Measurements from ENCODE around the gene PARP4.
"Not testable (repeated sequence)": the region's sequence is repeated elsewhere in the genome, so short reads cannot be mapped to it uniquely, and the experiment has no call there.

Gene PARP4

GRCh38 chr13:24489721-24490120 lies 22.9 kb downstream of the PARP4 start:
- DNase-seq (ENCODE audit: low read depth): no peak
- no peak overlapping the region for H3K4me3 ChIP-seq (ENCODE audit: low read depth, low read length)
- TF ChIP-seq, protein P1, sequence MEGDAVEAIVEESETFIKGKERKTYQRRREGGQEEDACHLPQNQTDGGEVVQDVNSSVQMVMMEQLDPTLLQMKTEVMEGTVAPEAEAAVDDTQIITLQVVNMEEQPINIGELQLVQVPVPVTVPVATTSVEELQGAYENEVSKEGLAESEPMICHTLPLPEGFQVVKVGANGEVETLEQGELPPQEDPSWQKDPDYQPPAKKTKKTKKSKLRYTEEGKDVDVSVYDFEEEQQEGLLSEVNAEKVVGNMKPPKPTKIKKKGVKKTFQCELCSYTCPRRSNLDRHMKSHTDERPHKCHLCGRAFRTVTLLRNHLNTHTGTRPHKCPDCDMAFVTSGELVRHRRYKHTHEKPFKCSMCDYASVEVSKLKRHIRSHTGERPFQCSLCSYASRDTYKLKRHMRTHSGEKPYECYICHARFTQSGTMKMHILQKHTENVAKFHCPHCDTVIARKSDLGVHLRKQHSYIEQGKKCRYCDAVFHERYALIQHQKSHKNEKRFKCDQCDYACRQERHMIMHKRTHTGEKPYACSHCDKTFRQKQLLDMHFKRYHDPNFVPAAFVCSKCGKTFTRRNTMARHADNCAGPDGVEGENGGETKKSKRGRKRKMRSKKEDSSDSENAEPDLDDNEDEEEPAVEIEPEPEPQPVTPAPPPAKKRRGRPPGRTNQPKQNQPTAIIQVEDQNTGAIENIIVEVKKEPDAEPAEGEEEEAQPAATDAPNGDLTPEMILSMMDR (IDR thresholded peaks at IDR 0.05; ENCODE audit: insufficient read depth, low read depth, low read length, missing control alignments): no peak

DNA sequence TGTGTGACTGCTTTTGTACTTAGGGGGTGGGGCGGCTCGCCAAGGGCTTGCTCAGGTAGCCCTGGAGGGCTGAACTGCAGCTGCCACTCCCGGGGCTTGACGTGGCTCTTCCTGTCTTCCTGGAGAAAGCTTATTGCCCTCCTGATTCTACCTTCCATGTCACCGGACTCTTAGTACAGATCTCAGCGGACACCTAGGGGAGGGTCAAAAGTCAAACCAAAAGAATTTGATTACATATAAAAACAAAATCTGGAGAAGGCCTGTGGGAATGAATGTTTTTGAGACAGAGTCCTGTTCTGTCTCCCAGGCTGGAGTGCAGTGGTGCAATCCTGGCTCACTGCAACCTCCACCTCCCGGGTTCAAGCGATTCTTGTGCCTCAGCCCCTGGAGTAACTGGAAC lies 24.5 kb downstream of the PARP4 start:
- not testable (repeated sequence) for H3K4me3 ChIP-seq (ENCODE audit: low read depth, low read length); DNase-seq (ENCODE audit: low read depth)

DNA sequence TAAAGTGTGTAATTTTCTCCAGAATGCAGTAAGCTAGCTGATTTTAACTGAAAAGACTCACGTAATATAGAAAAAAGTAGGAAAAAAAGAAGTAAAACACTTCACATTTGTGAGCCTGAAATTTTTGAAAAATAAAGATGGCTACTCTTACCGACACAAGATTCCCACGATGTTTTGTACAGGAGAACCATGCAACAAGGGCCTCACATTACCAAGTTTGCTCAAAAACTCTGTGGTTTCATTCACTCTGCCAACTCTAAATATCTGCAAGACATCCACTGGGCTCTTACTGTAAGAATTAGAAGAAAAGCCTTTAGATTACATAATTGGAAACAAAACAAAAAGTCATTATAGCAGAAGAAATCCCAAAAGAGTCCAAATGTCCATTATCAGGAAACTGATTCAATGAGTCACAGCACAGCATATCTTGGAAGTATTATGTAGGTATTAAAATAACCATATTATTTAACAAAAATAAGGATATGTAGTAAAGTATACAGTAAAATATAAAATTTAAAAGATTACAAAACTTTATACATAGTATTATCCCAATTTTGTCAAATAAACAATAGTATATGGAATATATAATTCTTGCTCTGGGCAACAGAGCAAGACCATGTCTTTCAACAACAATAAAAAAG lies 26.4 kb downstream of the PARP4 start:
- H3K4me3 ChIP-seq (ENCODE audit: low read depth, low read length); DNase-seq (ENCODE audit: low read depth): not testable (repeated sequence)

DNA sequence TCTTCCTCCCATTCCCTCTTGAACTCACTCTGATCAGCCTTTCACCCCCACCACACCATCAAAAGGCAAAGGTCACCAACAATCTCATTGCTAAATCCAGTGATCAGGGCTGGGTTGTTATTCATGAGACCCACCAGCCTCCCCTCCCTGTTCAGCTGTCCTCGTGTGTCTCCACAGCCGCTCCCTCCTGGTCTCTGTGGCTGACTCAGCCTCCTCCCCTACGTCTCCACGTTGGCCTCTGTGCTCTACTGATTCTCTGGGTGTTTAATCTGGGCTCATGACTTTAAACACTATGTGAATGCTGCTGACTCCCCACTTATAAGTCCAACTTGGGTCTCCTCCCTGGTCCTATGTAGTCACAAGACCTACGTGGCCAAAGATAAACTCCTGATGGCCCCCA lies 38.9 kb downstream of the PARP4 start:
- TF ChIP-seq, protein P1 (IDR thresholded peaks at IDR 0.05; ENCODE audit: insufficient read depth, low read depth, low read length, missing control alignments): no peak
- no peak overlapping the region for H3K4me3 ChIP-seq (ENCODE audit: low read depth, low read length)
- no peak for DNase-seq (ENCODE audit: low read depth)

DNA sequence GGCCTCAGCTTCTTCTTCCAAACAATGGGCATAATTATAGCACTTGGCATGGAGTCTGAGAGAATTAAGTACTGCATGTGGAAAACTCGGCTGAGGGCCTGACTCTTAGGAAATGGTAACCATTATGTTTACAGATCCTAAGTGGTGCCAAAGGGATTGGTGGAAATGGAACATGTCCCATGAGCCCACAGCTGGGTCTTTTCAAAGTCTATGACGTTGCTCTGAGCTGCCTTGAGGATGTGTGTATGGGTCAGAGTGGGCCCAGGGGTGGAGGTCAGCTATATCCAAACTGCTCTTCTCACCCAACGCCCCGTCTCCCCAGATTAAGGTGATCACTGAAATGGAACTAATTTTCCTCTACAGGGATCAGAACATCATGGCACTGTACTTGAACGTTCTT lies 40.4 kb downstream of the PARP4 start:
- H3K4me3 ChIP-seq (ENCODE audit: low read depth, low read length); DNase-seq (ENCODE audit: low read depth): not testable (repeated sequence)

GRCh38 chr13:24463078-24463477 lies 49.5 kb downstream of the PARP4 start:
- TF ChIP-seq, protein P1 (IDR thresholded peaks at IDR 0.05; ENCODE audit: insufficient read depth, low read depth, low read length, missing control alignments): no peak
- no peak for DNase-seq (ENCODE audit: low read depth)

DNA sequence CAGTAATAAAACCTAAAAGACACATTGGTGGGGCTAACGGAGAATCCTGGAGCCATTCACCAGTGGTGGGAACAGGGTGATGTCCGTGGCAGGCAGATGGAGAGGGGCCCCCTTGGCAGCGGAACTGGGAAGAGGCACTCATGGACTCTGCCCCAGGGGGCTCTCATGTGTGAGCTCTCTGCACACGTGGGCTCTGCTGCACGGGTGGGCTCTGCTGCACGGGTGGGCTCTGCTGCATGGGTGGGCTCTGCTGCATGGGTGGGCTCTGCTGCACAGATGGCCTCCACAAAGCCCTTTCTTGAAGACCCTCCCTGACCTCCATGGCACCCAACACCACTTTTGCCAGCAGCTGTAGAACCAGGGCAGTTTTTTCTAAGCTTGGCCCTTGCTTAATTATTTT lies 52.3 kb downstream of the PARP4 start:
- TF ChIP-seq, protein P1 (IDR thresholded peaks at IDR 0.05; ENCODE audit: insufficient read depth, low read depth, low read length, missing control alignments): no peak
- no peak overlapping the region for H3K4me3 ChIP-seq (ENCODE audit: low read depth, low read length)
- DNase-seq (ENCODE audit: low read depth): no peak

More at GRCh38 chr13:24463078-24463477, 49.5 kb downstream of the PARP4 start:
- H3K4me3 ChIP-seq (ENCODE audit: low read depth, low read length): no peak overlapping the region

DNA sequence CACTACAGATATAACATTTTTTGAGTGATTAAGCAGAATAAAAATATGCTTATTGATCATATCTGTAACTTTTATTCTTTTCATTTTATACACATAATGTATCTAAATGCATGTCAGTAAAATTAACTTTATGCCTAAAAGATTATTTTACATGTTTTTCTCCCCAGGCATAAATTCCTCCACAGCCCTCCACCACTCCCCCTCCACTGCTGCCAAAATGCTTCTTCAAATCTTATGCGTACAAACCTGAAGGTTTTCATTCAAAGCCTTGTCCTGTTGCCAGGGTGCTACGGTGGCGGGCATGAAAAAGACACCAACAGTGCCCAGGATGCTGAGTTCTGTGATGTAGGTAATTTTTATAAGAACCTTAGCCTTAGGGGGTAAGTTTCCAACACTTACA lies 52.9 kb downstream of the PARP4 start:
- TF ChIP-seq, protein P1 (IDR thresholded peaks at IDR 0.05; ENCODE audit: insufficient read depth, low read depth, low read length, missing control alignments): no peak

More for the DNA sequence above, 52.9 kb downstream of the PARP4 start:
- no peak overlapping the region for H3K4me3 ChIP-seq (ENCODE audit: low read depth, low read length)
- no peak for DNase-seq (ENCODE audit: low read depth)
